Endothelial cell of umbilical vein (primary cell): ENCODE measurements around the gene CROCC. TPM values are rescaled to one million over a fixed set of nuclear protein-coding genes. Genes with fewer than 3 reads are reported as not detected.

ENCODE experiments used
- BruUV-seq: library from RNA; stranded (reverse); fragments of 400-500 nt; replicated peaks from 2 replicates; lab custom pipeline; 2021; lab: Mats Ljungman, UMichigan
- CTCF ChIA-PET: fragments of 300-600, 350-600 bp; sonication (Branson Sonifier 250); formaldehyde crosslinking; loops from one replicate; lab custom pipeline; 2021; ENCODE audit warnings: antibody characterized with exemption, inconsistent platforms; lab: Charles Lee
- POLR2A ChIA-PET: fragments of 300-600, 350-600 bp; sonication (Branson Sonifier 250); formaldehyde crosslinking; loops from one replicate; lab custom pipeline; 2021; ENCODE audit warnings: antibody characterized with exemption, inconsistent platforms; lab: Charles Lee
- DNase-seq: peaks from one replicate; pipeline ENCODE4 v3.0.0-alpha.2; 2011; ENCODE audit warnings: low read depth, low spot score
- FAIRE-seq: peaks from 2 replicates; lab custom pipeline; 2011; peaks lifted over from hg19 to GRCh38; lab: Jason Lieb, UNC
- H2AFZ ChIP-seq: 2 replicates; pipeline ENCODE4 v1.6.0; 2012; ENCODE audit warnings: low read depth, low read length, control low read depth, inconsistent platforms
- H3K27ac ChIP-seq: 2 replicates; pipeline ENCODE4 v1.5.1; 2011; ENCODE audit warnings: low read depth, mild to moderate bottlenecking, control low read depth, low read length, moderate library complexity; ENCODE audit not compliant: insufficient read depth
- H3K27me3 ChIP-seq, 2 experiments: 2 replicates each; pipeline versions ENCODE4 v1.6.0 to v1.6.1; 2011; ENCODE audit warnings: low read length in 2 of 2, mixed read lengths in 1 of 2; ENCODE audit not compliant: control insufficient read depth in 2 of 2, insufficient read depth in 2 of 2
- H3K36me3 ChIP-seq, 2 experiments: 2 replicates in 1 of 2; 3 replicates in 1 of 2; pipeline ENCODE4 v1.5.1; 2011; ENCODE audit warnings: low read length in 2 of 2, mild to moderate bottlenecking in 1 of 2, moderate library complexity in 1 of 2; ENCODE audit not compliant: control insufficient read depth in 2 of 2, insufficient read depth in 2 of 2; ENCODE audit errors: extremely low read depth in 1 of 2
- H3K4me1 ChIP-seq: 3 replicates; pipeline ENCODE4 v1.5.1; 2011; ENCODE audit warnings: mild to moderate bottlenecking, low read length; ENCODE audit not compliant: control insufficient read depth, insufficient read depth; ENCODE audit errors: extremely low read depth
- H3K4me2 ChIP-seq: 2 replicates; pipeline ENCODE4 v1.6.1; 2011; ENCODE audit warnings: low read length, control low read depth, mixed read lengths; ENCODE audit not compliant: insufficient read depth
- H3K4me3 ChIP-seq, 3 experiments: fragments of 200-600 bp in 1 of 3; sonication (generic), shearing (Covaris generic) in 1 of 3; replicated peaks in 1 of 3; 2 replicates each; pipeline ENCODE4 v1.5.1; 2011 to 2016; ENCODE audit warnings: control low read depth in 3 of 3, low read length in 3 of 3, mild to moderate bottlenecking in 2 of 3, inconsistent platforms in 1 of 3, low read depth in 1 of 3, moderate library complexity in 1 of 3; ENCODE audit not compliant: insufficient read depth in 1 of 3
- H3K79me2 ChIP-seq: 2 replicates; pipeline ENCODE4 v1.6.0; 2012; ENCODE audit warnings: low read length, inconsistent platforms; ENCODE audit not compliant: control insufficient read depth, insufficient read depth
- H3K9ac ChIP-seq: replicated peaks from 2 replicates; pipeline ENCODE3; 2011; ENCODE audit warnings: low read length, control low read depth; ENCODE audit not compliant: insufficient read depth; ENCODE audit errors: extremely low read depth
- H3K9me1 ChIP-seq: replicated peaks from 3 replicates; pipeline ENCODE4 v1.6.0; 2011; ENCODE audit warnings: mild to moderate bottlenecking, low read length; ENCODE audit not compliant: control insufficient read depth, insufficient read depth; ENCODE audit errors: extremely low read depth
- H3K9me3 ChIP-seq: replicated peaks from 2 replicates; pipeline ENCODE4 v1.5.1; 2012; ENCODE audit warnings: low read length, inconsistent platforms; ENCODE audit not compliant: control insufficient read depth, insufficient read depth
- H4K20me1 ChIP-seq: replicated peaks from 2 replicates; pipeline ENCODE3; 2011; ENCODE audit warnings: mild to moderate bottlenecking, low read length; ENCODE audit not compliant: control insufficient read depth, insufficient read depth; ENCODE audit errors: extremely low read depth
- EZH2 ChIP-seq: IDR thresholded peaks from 2 replicates; pipeline ENCODE4 v1.6.1; 2012; ENCODE audit warnings: borderline replicate concordance, low read depth, mild to moderate bottlenecking, moderate library complexity, low read length, inconsistent platforms; ENCODE audit not compliant: severe bottlenecking
- FOS ChIP-seq: IDR thresholded peaks from 2 replicates; pipeline ENCODE4 v1.6.1; 2011; ENCODE audit warnings: mild to moderate bottlenecking, low read length, moderate library complexity, borderline replicate concordance; ENCODE audit not compliant: insufficient read depth
- GATA2 ChIP-seq: IDR thresholded peaks from 2 replicates; pipeline ENCODE4 v1.7.0; 2011; ENCODE audit warnings: low read depth, mild to moderate bottlenecking, moderate library complexity, mixed read lengths, low read length; ENCODE audit not compliant: insufficient read length, insufficient read depth
- JUN ChIP-seq: IDR thresholded peaks from 2 replicates; pipeline ENCODE4 v1.6.1; 2011; ENCODE audit warnings: borderline replicate concordance, low read depth; ENCODE audit not compliant: insufficient read length, insufficient read depth
- MYC ChIP-seq: IDR thresholded peaks from one replicate; pipeline ENCODE4 v1.6.1; 2011; ENCODE audit warnings: mild to moderate bottlenecking, low read depth, low read length
- POLR2A ChIP-seq: IDR thresholded peaks from 2 replicates; pipeline ENCODE4 v1.6.1; 2012; ENCODE audit warnings: low read depth, mild to moderate bottlenecking, control low read depth, low read length
- POLR2AphosphoS5 ChIP-seq: IDR thresholded peaks from 2 replicates; pipeline ENCODE4 v1.6.1; 2012; ENCODE audit warnings: low read depth, mild to moderate bottlenecking, control low read depth, low read length, moderate library complexity; ENCODE audit not compliant: insufficient read depth
- dilution Hi-C: fragments of 300-500 bp; cut with MboI; formaldehyde crosslinking; loops from one replicate; pipeline ENCODE4 v1.15.0; 2019; ENCODE audit warnings: low sequenced_read_pairs; ENCODE audit not compliant: extremely low pct_ligation_motif_present
- intact Hi-C: fragments of 100-400 bp; cut with micrococcal nuclease; formaldehyde crosslinking; loops from one replicate; pipeline ENCODE4 v1.10.0; 2022
- polyA plus RNA-seq, 4 experiments: library from polyadenylated mRNA; depleted of rRNA in 3 of 4; stranded (reverse) in 3 of 4; unstranded in 1 of 4; fragments of >200 nt; gene quantifications; 2 replicates each; pipeline versions ENCODE4 v1.2.1 to v1.2.3, GENCODE V29; 2011 to 2012; ENCODE audit warnings: missing spikeins in 1 of 4
- total RNA-seq: library from RNA; stranded (reverse); gene quantifications from 2 replicates; pipeline ENCODE4 v1.2.3, GENCODE V29; 2021
- TF ChIP-seq, protein P1 (sequence below): IDR thresholded peaks from 2 replicates; pipeline ENCODE4 v1.6.1; 2011; ENCODE audit not compliant: insufficient read depth, insufficient read length
- TF ChIP-seq, protein P2 (sequence below), 2 donors: IDR thresholded peaks; 1 replicate in 1 of 2; 2 replicates in 1 of 2; pipeline ENCODE4 v1.5.1; 2011; ENCODE audit warnings: low read length in 2 of 2, mild to moderate bottlenecking in 2 of 2, moderate library complexity in 2 of 2, control low read depth in 1 of 2, inconsistent platforms in 1 of 2, low read depth in 1 of 2; ENCODE audit not compliant: insufficient read depth in 1 of 2; ENCODE audit errors: extremely low read depth in 1 of 2

CROCC gene
- total and polyA plus RNA-seq, 2 donors (not counting 3 experiments of a cell fraction or from before 2014, with no cell fraction given): 18.3 to 35.5 TPM

DNA sequence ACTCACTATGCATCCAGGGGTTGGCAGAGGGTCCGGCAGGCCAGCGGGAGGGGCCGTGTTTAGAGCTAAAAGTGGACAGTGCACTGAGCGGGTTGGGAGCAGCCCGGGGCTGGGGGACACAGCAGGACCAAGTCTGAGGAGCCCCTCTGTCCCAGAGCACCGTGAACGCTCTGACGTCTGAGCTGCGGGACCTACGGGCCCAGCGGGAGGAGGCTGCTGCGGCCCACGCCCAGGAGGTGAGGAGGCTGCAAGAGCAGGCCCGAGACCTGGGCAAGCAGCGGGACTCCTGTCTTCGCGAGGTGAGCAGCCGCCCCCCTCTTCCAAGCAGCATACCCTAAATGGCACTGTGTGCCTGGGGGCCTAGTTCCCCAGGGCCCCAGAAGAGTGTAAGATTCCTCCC is 32.8 kb downstream of the CROCC start:
- Histone ChIP-seq H3K9ac (no peak overlapping the region), H3K4me2 (no peak overlapping the region), H3K4me1 (no peaks in the 10 kb centered on the region), H3K9me3 (no peaks in the 10 kb centered on the region), H3K36me3 (no peaks in the 10 kb centered on the region), H3K4me3 (no peak overlapping the region), H3K9me1 (no peaks in the 10 kb centered on the region), H3K27me3 (no peaks in the 10 kb centered on the region), H3K27ac (no peak overlapping the region), H2AFZ (no peak overlapping the region), H4K20me1 (no peaks in the 10 kb centered on the region), H3K79me2 (no peaks in the 10 kb centered on the region)
- DNase-seq (no peak), FAIRE-seq (no peak)
- POLR2A ChIA-PET: no interaction called here
- TF ChIP-seq FOS (no peak), JUN (no peak), EZH2 (no peak), POLR2AphosphoS5 (no peak)
- TF ChIP-seq, protein P1, sequence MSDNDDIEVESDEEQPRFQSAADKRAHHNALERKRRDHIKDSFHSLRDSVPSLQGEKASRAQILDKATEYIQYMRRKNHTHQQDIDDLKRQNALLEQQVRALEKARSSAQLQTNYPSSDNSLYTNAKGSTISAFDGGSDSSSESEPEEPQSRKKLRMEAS: no peak
- intact Hi-C loops: loop anchor here (5.0 kb wide), 1 partner anchor 283 kb away; no protein-coding TSS in a partner anchor
- no TSS peak for BruUV-seq
- dilution Hi-C loops: no loop called here
- CTCF ChIA-PET: interaction anchor here (1.4 kb wide), 1 partner anchor 91 kb away, joined by 4 read pairs; no protein-coding TSS in a partner anchor

DNA sequence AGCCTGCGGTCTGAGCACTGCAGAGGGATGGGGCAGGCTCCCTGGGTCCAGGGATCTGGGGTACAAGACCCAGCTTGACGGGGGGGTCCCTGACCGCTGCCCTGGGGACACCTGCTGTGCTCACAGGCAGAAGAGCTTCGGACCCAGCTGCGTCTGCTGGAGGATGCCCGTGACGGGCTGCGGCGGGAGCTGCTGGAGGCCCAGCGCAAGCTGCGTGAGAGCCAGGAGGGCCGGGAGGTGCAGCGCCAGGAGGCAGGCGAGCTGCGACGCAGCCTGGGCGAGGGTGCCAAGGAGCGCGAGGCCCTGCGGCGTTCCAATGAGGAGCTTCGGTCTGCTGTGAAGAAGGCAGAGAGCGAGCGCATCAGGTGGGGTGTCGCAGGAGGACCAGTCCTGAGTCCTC is 33.5 kb downstream of the CROCC start:
- intact Hi-C loops: no loop called here
- Histone ChIP-seq H3K9me3 (no peaks in the 10 kb centered on the region), H2AFZ (no peak overlapping the region), H3K79me2 (no peaks in the 10 kb centered on the region), H3K27me3 (no peaks in the 10 kb centered on the region), H3K4me1 (no peaks in the 10 kb centered on the region), H3K36me3 (no peaks in the 10 kb centered on the region), H3K9me1 (no peaks in the 10 kb centered on the region), H3K4me3 (no peak overlapping the region), H3K9ac (no peak overlapping the region), H4K20me1 (no peaks in the 10 kb centered on the region), H3K4me2 (no peak overlapping the region), H3K27ac (no peak overlapping the region)
- TF ChIP-seq POLR2AphosphoS5: no peak
- no peak for TF ChIP-seq FOS
- no peak for TF ChIP-seq JUN
- no peak for TF ChIP-seq GATA2
- no peak for TF ChIP-seq POLR2A
- TF ChIP-seq, protein P1: no peak
- no peak for TF ChIP-seq MYC
- no peak for TF ChIP-seq EZH2
- TF ChIP-seq, protein P2, sequence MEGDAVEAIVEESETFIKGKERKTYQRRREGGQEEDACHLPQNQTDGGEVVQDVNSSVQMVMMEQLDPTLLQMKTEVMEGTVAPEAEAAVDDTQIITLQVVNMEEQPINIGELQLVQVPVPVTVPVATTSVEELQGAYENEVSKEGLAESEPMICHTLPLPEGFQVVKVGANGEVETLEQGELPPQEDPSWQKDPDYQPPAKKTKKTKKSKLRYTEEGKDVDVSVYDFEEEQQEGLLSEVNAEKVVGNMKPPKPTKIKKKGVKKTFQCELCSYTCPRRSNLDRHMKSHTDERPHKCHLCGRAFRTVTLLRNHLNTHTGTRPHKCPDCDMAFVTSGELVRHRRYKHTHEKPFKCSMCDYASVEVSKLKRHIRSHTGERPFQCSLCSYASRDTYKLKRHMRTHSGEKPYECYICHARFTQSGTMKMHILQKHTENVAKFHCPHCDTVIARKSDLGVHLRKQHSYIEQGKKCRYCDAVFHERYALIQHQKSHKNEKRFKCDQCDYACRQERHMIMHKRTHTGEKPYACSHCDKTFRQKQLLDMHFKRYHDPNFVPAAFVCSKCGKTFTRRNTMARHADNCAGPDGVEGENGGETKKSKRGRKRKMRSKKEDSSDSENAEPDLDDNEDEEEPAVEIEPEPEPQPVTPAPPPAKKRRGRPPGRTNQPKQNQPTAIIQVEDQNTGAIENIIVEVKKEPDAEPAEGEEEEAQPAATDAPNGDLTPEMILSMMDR (IDR thresholded peaks at IDR 0.05; ENCODE audit: extremely low read depth in 1 of 2, insufficient read depth in 1 of 2, low read depth in 1 of 2, low read length in 2 of 2): no peak
- no TSS peak for BruUV-seq
- no peak for DNase-seq
- POLR2A ChIA-PET: no interaction called here
- dilution Hi-C loops: no loop called here
- CTCF ChIA-PET: interaction anchor here (0.6 to 1.4 kb wide), 2 partner anchors 29 to 91 kb away, joined by 3 to 4 read pairs; no protein-coding TSS in a partner anchor
- no peak for FAIRE-seq
